Measurements from ENCODE around the gene SMAD3. TPM values are rescaled to one million over a fixed set of nuclear protein-coding genes. Genes with fewer than 3 reads are reported as not detected.

The SMAD3 gene
- total RNA-seq, 1 donor from 2014 or later = 53.5 TPM

DNA sequence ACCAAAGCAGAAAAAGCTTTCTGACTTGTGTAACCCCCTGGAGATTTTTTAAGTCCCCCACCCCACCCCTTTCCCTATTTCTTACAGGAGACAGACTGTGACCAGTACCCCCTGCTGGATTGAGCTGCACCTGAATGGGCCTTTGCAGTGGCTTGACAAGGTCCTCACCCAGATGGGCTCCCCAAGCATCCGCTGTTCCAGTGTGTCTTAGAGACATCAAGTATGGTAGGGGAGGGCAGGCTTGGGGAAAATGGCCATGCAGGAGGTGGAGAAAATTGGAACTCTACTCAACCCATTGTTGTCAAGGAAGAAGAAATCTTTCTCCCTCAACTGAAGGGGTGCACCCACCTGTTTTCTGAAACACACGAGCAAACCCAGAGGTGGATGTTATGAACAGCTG lies 124.9 kb downstream of the SMAD3 start:
- Histone ChIP-seq H3K36me3 (peaks cover 0 to 31% of the 10 kb centered on the region in 2 donors), H3K4me3 (no peak overlapping the region), H3K27me3 (no peaks in the 10 kb centered on the region), H3K9me3 (no peaks in the 10 kb centered on the region), H3K27ac (peak overlapping the region; percentile 82), H3K4me1 (peaks cover 77% of the 10 kb centered on the region)
- no peak for TF ChIP-seq CTCF (IDR thresholded peaks at IDR 0.05)
- no peak for TF ChIP-seq POLR2AphosphoS5 (IDR thresholded peaks at IDR 0.05; ENCODE audit: insufficient read depth in 1 of 2, low read depth in 1 of 2)
- TF ChIP-seq POLR2A (IDR thresholded peaks at IDR 0.05) = no peak
- DNase-seq (ENCODE audit: extremely low spot score in 2 of 2) = no peak
- intact Hi-C loops (cut with DNase I) = no loop called here

DNA sequence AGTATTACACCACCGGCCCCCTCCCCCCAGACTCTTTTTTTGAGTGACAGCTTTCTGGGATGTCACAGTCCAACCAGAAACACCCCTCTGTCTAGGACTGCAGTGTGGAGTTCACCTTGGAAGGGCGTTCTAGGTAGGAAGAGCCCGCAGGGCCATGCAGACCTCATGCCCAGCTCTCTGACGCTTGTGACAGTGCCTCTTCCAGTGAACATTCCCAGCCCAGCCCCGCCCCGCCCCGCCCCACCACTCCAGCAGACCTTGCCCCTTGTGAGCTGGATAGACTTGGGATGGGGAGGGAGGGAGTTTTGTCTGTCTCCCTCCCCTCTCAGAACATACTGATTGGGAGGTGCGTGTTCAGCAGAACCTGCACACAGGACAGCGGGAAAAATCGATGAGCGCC lies 125.4 kb downstream of the SMAD3 start:
- TF ChIP-seq CTCF (IDR thresholded peaks at IDR 0.05) (no peak), POLR2AphosphoS5 (IDR thresholded peaks at IDR 0.05; ENCODE audit: insufficient read depth in 1 of 2, low read depth in 1 of 2) (no peak), POLR2A (IDR thresholded peaks at IDR 0.05) (no peak)
- Histone ChIP-seq H3K27me3 (no peaks in the 10 kb centered on the region), H3K27ac (peak overlapping the region; percentile 82), H3K4me3 (no peak overlapping the region), H3K4me1 (peaks cover 73% of the 10 kb centered on the region), H3K36me3 (peaks cover 0 to 31% of the 10 kb centered on the region in 2 donors), H3K9me3 (no peaks in the 10 kb centered on the region)
- intact Hi-C loops (cut with DNase I) = no loop called here
- no peak for DNase-seq (ENCODE audit: extremely low spot score in 2 of 2)

GRCh38 chr15:67192185-67192820 lies 126.9 kb downstream of the SMAD3 start:
- Histone ChIP-seq H3K4me1 (peaks cover 71% of the 10 kb centered on the region), H3K4me3 (no peak overlapping the region), H3K9me3 (no peaks in the 10 kb centered on the region), H3K27me3 (no peaks in the 10 kb centered on the region), H3K27ac (no peak overlapping the region), H3K36me3 (peaks cover 0 to 31% of the 10 kb centered on the region in 2 donors)
- no peak for DNase-seq (ENCODE audit: extremely low spot score in 2 of 2)
- intact Hi-C loops (cut with DNase I) = no loop called here
- TF ChIP-seq POLR2AphosphoS5 (IDR thresholded peaks at IDR 0.05; ENCODE audit: insufficient read depth in 1 of 2, low read depth in 1 of 2) (no peak), POLR2A (IDR thresholded peaks at IDR 0.05) (no peak)

- Histone ChIP-seq H3K27ac (peak overlapping the region; percentile 66), H3K36me3 (peaks cover 0 to 31% of the 10 kb centered on the region in 2 donors), H3K9me3 (no peaks in the 10 kb centered on the region), H3K27me3 (no peaks in the 10 kb centered on the region), H3K4me1 (peaks cover 67% of the 10 kb centered on the region), H3K4me3 (no peak overlapping the region)
- intact Hi-C loops (cut with DNase I) = no loop called here
- DNase-seq (ENCODE audit: extremely low spot score in 2 of 2) = no peak
- TF ChIP-seq POLR2A (IDR thresholded peaks at IDR 0.05) = no peak
- no peak for TF ChIP-seq CTCF (IDR thresholded peaks at IDR 0.05)
- TF ChIP-seq POLR2AphosphoS5 (IDR thresholded peaks at IDR 0.05; ENCODE audit: insufficient read depth in 1 of 2, low read depth in 1 of 2) = no peak
These were observed 128.0 kb downstream of the SMAD3 start for GRCh38 chr15:67193223-67193990.

DNA sequence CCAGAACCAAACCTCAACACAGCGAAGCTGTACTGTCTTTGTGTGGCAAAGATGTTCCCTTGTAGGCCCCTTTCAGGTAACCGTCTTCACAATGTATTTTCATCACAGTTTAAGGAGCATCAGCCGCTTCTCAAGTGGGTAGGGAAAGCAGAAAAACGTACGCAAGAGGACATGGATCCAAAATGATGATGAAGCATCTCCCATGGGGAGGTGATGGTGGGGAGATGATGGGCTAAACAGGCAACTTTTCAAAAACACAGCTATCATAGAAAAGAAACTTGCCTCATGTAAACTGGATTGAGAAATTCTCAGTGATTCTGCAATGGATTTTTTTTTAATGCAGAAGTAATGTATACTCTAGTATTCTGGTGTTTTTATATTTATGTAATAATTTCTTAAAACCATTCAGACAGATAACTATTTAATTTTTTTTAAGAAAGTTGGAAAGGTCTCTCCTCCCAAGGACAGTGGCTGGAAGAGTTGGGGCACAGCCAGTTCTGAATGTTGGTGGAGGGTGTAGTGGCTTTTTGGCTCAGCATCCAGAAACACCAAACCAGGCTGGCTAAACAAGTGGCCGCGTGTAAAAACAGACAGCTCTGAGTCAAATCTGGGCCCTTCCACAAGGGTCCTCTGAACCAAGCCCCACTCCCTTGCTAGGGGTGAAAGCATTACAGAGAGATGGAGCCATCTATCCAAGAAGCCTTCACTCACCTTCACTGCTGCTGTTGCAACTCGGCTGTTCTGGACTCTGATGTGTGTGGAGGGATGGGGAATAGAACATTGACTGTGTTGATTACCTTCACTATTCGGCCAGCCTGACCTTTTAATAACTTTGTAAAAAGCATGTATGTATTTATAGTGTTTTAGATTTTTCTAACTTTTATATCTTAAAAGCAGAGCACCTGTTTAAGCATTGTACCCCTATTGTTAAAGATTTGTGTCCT lies 129.0 kb downstream of the SMAD3 start:
- no peak overlapping the region for H3K4me3 ChIP-seq
- H3K4me1 ChIP-seq = peaks cover 57% of the 10 kb centered on the region
- DNase-seq (ENCODE audit: extremely low spot score in 2 of 2) = peak in 1 of 2 donors; percentile 88
- no peak for TF ChIP-seq CTCF (IDR thresholded peaks at IDR 0.05)
- H3K27me3 ChIP-seq = no peaks in the 10 kb centered on the region
- H3K9me3 ChIP-seq = no peaks in the 10 kb centered on the region
- peaks cover 0 to 27% of the 10 kb centered on the region in 2 donors for H3K36me3 ChIP-seq
- intact Hi-C loops (cut with DNase I) = no loop called here
- peak overlapping the region; percentile 66 for H3K27ac ChIP-seq
